Osteocyte (in vitro differentiated cells): Measurements from ENCODE around the gene MPPED1. TPM values are rescaled to one million over a fixed set of nuclear protein-coding genes. Genes with fewer than 3 reads are reported as not detected.

Experiments
- DNase-seq: peaks from one replicate; pipeline ENCODE4 v3.0.0; 2021; ENCODE audit warnings: mixed read lengths; ENCODE audit not compliant: unreplicated experiment; ENCODE audit errors: extremely low spot score
- H3K27ac Mint-ChIP-seq: one replicate; pipeline ENCODE4 v1.8.0; 2021; ENCODE audit warnings: mild to moderate bottlenecking, mixed read lengths; ENCODE audit not compliant: unreplicated experiment
- H3K27me3 Mint-ChIP-seq: one replicate; pipeline ENCODE4 v1.8.0; 2021; ENCODE audit warnings: mixed read lengths; ENCODE audit not compliant: unreplicated experiment
- H3K36me3 Mint-ChIP-seq: one replicate; pipeline ENCODE4 v1.8.0; 2021; ENCODE audit warnings: mixed read lengths; ENCODE audit not compliant: unreplicated experiment
- H3K4me1 Mint-ChIP-seq: one replicate; pipeline ENCODE4 v1.8.0; 2021; ENCODE audit warnings: mixed read lengths; ENCODE audit not compliant: unreplicated experiment
- H3K4me3 Mint-ChIP-seq: one replicate; pipeline ENCODE4 v1.8.0; 2021; ENCODE audit warnings: mild to moderate bottlenecking, moderate library complexity, mixed read lengths; ENCODE audit not compliant: unreplicated experiment
- H3K9me3 Mint-ChIP-seq: one replicate; pipeline ENCODE4 v1.8.0; 2021; ENCODE audit warnings: mixed read lengths; ENCODE audit not compliant: unreplicated experiment
- CTCF ChIP-seq: fragments of 200-600 bp; sonication (generic); IDR thresholded peaks from 2 replicates; pipeline ENCODE4 v1.5.0; 2021; ENCODE audit warnings: antibody characterized with exemption, mild to moderate bottlenecking, moderate library complexity
- total RNA-seq: library from RNA; stranded (reverse); gene quantifications from 2 replicates; pipeline ENCODE4 v1.2.1, GENCODE V29; 2021

The MPPED1 gene
- total RNA-seq, 1 donor from 2014 or later = not detected

- DNase-seq = no peak
- Mint-ChIP-seq H3K9me3 (peaks cover 6% of the 10 kb centered on the region), H3K4me1 (no peaks in the 10 kb centered on the region), H3K27ac (no peak overlapping the region), H3K27me3 (peaks cover 55% of the 10 kb centered on the region), H3K36me3 (no peaks in the 10 kb centered on the region), H3K4me3 (no peak overlapping the region)
- no peak for TF ChIP-seq CTCF
Measured at GRCh38 chr22:43370036-43370435, 41.8 kb upstream of the MPPED1 start.

- H3K4me3 Mint-ChIP-seq = no peak overlapping the region
- TF ChIP-seq CTCF = no peak
- peaks cover 6% of the 10 kb centered on the region for H3K9me3 Mint-ChIP-seq
- peaks cover 12% of the 10 kb centered on the region for H3K4me1 Mint-ChIP-seq
- no peak for DNase-seq
- H3K27me3 Mint-ChIP-seq = peaks cover 54% of the 10 kb centered on the region
- no peaks in the 10 kb centered on the region for H3K36me3 Mint-ChIP-seq
- no peak overlapping the region for H3K27ac Mint-ChIP-seq
Measured at GRCh38 chr22:43375951-43376455, 35.8 kb upstream of the MPPED1 start.

GRCh38 chr22:43376765-43377547 is 34.9 kb upstream of the MPPED1 start:
- no peak overlapping the region for H3K27ac Mint-ChIP-seq
- no peak for TF ChIP-seq CTCF
- H3K27me3 Mint-ChIP-seq = peaks cover 56% of the 10 kb centered on the region
- peaks cover 6% of the 10 kb centered on the region for H3K9me3 Mint-ChIP-seq
- no peak for DNase-seq
- no peaks in the 10 kb centered on the region for H3K36me3 Mint-ChIP-seq
- H3K4me3 Mint-ChIP-seq = no peak overlapping the region
- peaks cover 12% of the 10 kb centered on the region for H3K4me1 Mint-ChIP-seq

GRCh38 chr22:43377548-43377895 is 34.3 kb upstream of the MPPED1 start:
- no peak for DNase-seq
- Mint-ChIP-seq H3K27ac (no peak overlapping the region), H3K4me1 (peaks cover 12% of the 10 kb centered on the region), H3K4me3 (no peak overlapping the region), H3K9me3 (peaks cover 6% of the 10 kb centered on the region), H3K27me3 (peaks cover 59% of the 10 kb centered on the region), H3K36me3 (no peaks in the 10 kb centered on the region)
- TF ChIP-seq CTCF = no peak

- H3K27me3 Mint-ChIP-seq = peaks cover 59% of the 10 kb centered on the region
- no peaks in the 10 kb centered on the region for H3K36me3 Mint-ChIP-seq
- H3K4me3 Mint-ChIP-seq = no peak overlapping the region
- H3K4me1 Mint-ChIP-seq = peaks cover 12% of the 10 kb centered on the region
- peaks cover 6% of the 10 kb centered on the region for H3K9me3 Mint-ChIP-seq
- no peak overlapping the region for H3K27ac Mint-ChIP-seq
- no peak for TF ChIP-seq CTCF
- DNase-seq = no peak
Measured at GRCh38 chr22:43377896-43378704, 33.7 kb upstream of the MPPED1 start.
